Esophagus muscularis mucosa (tissue), 3 donors: ENCODE measurements around the gene IFNA2.

ENCODE experiments used
- POLR2A ChIP-seq: fragments of 450-650 bp; IDR thresholded peaks from one replicate; pipeline ENCODE4 v1.6.1; 2017; ENCODE audit warnings: antibody characterized with exemption, moderate library complexity, mild to moderate bottlenecking, low read depth
- POLR2AphosphoS5 ChIP-seq, 2 donors: sonication (generic); formaldehyde crosslinking; IDR thresholded peaks; one replicate each; pipeline ENCODE4 v1.6.1; 2017; ENCODE audit warnings: antibody characterized with exemption in 2 of 2
- TF ChIP-seq, protein P1 (sequence below), 3 experiments: fragments of 200-600 bp in 2 of 3; fragments of 450-650 bp in 1 of 3; sonication (generic) in 2 of 3; IDR thresholded peaks; one replicate each; pipeline ENCODE4 v1.5.1; 2017 to 2019; ENCODE audit warnings: antibody characterized with exemption in 3 of 3, mild to moderate bottlenecking in 2 of 3, moderate library complexity in 1 of 3

DNA sequence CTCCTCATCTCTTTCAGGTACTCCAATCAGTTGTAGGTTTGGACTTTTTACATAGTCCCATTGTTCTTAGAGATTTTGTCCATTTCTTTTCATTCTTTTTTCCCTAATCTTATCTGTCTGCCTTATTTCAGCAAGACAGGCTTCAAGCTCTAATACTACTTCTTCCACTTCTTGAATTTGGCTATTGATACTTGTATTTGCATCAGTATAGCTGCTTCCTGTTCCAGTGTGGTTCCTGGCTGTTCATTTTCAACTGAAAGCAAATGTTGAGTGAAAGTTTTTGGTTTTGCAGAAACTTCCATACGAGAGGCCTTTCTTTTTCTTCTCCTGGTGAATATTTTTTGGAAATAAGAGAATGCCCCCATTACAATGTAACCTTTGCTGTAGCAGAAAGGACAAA, 43.0 kb upstream of the IFNA2 start:
- no peak for TF ChIP-seq POLR2A
- TF ChIP-seq, protein P1, sequence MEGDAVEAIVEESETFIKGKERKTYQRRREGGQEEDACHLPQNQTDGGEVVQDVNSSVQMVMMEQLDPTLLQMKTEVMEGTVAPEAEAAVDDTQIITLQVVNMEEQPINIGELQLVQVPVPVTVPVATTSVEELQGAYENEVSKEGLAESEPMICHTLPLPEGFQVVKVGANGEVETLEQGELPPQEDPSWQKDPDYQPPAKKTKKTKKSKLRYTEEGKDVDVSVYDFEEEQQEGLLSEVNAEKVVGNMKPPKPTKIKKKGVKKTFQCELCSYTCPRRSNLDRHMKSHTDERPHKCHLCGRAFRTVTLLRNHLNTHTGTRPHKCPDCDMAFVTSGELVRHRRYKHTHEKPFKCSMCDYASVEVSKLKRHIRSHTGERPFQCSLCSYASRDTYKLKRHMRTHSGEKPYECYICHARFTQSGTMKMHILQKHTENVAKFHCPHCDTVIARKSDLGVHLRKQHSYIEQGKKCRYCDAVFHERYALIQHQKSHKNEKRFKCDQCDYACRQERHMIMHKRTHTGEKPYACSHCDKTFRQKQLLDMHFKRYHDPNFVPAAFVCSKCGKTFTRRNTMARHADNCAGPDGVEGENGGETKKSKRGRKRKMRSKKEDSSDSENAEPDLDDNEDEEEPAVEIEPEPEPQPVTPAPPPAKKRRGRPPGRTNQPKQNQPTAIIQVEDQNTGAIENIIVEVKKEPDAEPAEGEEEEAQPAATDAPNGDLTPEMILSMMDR (IDR thresholded peaks at IDR 0.05), result no peak
- TF ChIP-seq POLR2AphosphoS5 (IDR thresholded peaks at IDR 0.05), result no peak
